ENCODE measurements around the gene PTPRD. TPM values are rescaled to one million over a fixed set of nuclear protein-coding genes. Genes with fewer than 3 reads are reported as not detected.

The PTPRD gene
- total RNA-seq, 4 donors from 2014 or later: 0.78 to 11.7 (median 1.6) TPM

GRCh38 chr9:8431505-8431904, 2181.3 kb downstream of the PTPRD start:
- TF ChIP-seq POLR2A (IDR thresholded peaks at IDR 0.05) (no peak), CTCF (IDR thresholded peaks at IDR 0.05 in 4 of 5, conservative IDR thresholded peaks at IDR 0.05 in 1 of 5) (no peak)
- no peaks in the 10 kb centered on the region for H3K4me1 ChIP-seq
- DNase-seq (no peak), ATAC-seq (no peak)
- intact Hi-C loops (cut with DNase I; ENCODE audit: low total_unique reads): loop anchor here (10.0 kb wide), 1 partner anchor 63 kb away; no protein-coding TSS in a partner anchor
- no peaks in the 10 kb centered on the region for H3K27me3 ChIP-seq
- no peaks in the 10 kb centered on the region for H3K36me3 ChIP-seq
- no peak overlapping the region for H3K27ac ChIP-seq
- no peak overlapping the region for H3K4me3 ChIP-seq
- in situ Hi-C loops (cut with MboI; ENCODE audit: low sequenced_read_pairs in 4 of 4): no loop called here
- no peaks in the 10 kb centered on the region for H3K9me3 ChIP-seq

- Histone ChIP-seq H3K27ac (no peak overlapping the region), H3K4me1 (no peaks in the 10 kb centered on the region), H3K27me3 (no peaks in the 10 kb centered on the region), H3K4me3 (no peak overlapping the region), H3K9me3 (no peaks in the 10 kb centered on the region), H3K36me3 (no peaks in the 10 kb centered on the region)
- intact Hi-C loops (cut with DNase I; ENCODE audit: low total_unique reads): loop anchor here (10.0 kb wide), 1 partner anchor 64 kb away; no protein-coding TSS in a partner anchor
- ATAC-seq (no peak), DNase-seq (no peak)
- TF ChIP-seq CTCF (IDR thresholded peaks at IDR 0.05 in 4 of 5, conservative IDR thresholded peaks at IDR 0.05 in 1 of 5) (no peak), POLR2A (IDR thresholded peaks at IDR 0.05) (no peak)
- in situ Hi-C loops (cut with MboI; ENCODE audit: low sequenced_read_pairs in 4 of 4): no loop called here
Observed at GRCh38 chr9:8430945-8431344, 2181.9 kb downstream of the PTPRD start.

- in situ Hi-C loops (cut with MboI; ENCODE audit: low sequenced_read_pairs in 4 of 4) (no loop called here), intact Hi-C loops (cut with DNase I; ENCODE audit: low total_unique reads) (loop anchor here (10.0 kb wide), 1 partner anchor 65 kb away; no protein-coding TSS in a partner anchor)
- TF ChIP-seq POLR2A (IDR thresholded peaks at IDR 0.05): no peak
Observed at GRCh38 chr9:8429768-8430167, 2183.0 kb downstream of the PTPRD start.

GRCh38 chr9:8429157-8429556, 2183.6 kb downstream of the PTPRD start:
- no peak for DNase-seq
- H3K4me3 ChIP-seq: no peak overlapping the region
- H3K9me3 ChIP-seq: no peaks in the 10 kb centered on the region
- intact Hi-C loops (cut with DNase I; ENCODE audit: low total_unique reads): no loop called here
- H3K36me3 ChIP-seq: no peaks in the 10 kb centered on the region
- no peak overlapping the region for H3K27ac ChIP-seq
- in situ Hi-C loops (cut with MboI; ENCODE audit: low sequenced_read_pairs in 4 of 4): no loop called here
- no peak for ATAC-seq
- H3K27me3 ChIP-seq: no peaks in the 10 kb centered on the region
- no peaks in the 10 kb centered on the region for H3K4me1 ChIP-seq
- TF ChIP-seq POLR2A (IDR thresholded peaks at IDR 0.05) (no peak), CTCF (IDR thresholded peaks at IDR 0.05 in 4 of 5, conservative IDR thresholded peaks at IDR 0.05 in 1 of 5) (no peak)

More at GRCh38 chr9:8429768-8430167, 2183.0 kb downstream of the PTPRD start:
- DNase-seq (no peak), ATAC-seq (no peak)
- H3K9me3 ChIP-seq: no peaks in the 10 kb centered on the region
- H3K4me3 ChIP-seq: no peak overlapping the region
- no peaks in the 10 kb centered on the region for H3K27me3 ChIP-seq
- H3K36me3 ChIP-seq: no peaks in the 10 kb centered on the region
- no peak overlapping the region for H3K27ac ChIP-seq
- H3K4me1 ChIP-seq: no peaks in the 10 kb centered on the region

- Histone ChIP-seq H3K27me3 (no peaks in the 10 kb centered on the region), H3K9me3 (no peaks in the 10 kb centered on the region), H3K27ac (no peak overlapping the region), H3K4me3 (no peak overlapping the region), H3K36me3 (no peaks in the 10 kb centered on the region), H3K4me1 (no peaks in the 10 kb centered on the region)
- no peak for TF ChIP-seq POLR2A (IDR thresholded peaks at IDR 0.05)
- no peak for TF ChIP-seq CTCF (IDR thresholded peaks at IDR 0.05 in 4 of 5, conservative IDR thresholded peaks at IDR 0.05 in 1 of 5)
- no peak for ATAC-seq
- in situ Hi-C loops (cut with MboI; ENCODE audit: low sequenced_read_pairs in 4 of 4): no loop called here
- no peak for DNase-seq
- intact Hi-C loops (cut with DNase I; ENCODE audit: low total_unique reads): no loop called here
Observed at GRCh38 chr9:8428389-8428788, 2184.4 kb downstream of the PTPRD start.
